Measurements from ENCODE around the gene RAB13. TPM values are rescaled to one million over a fixed set of nuclear protein-coding genes. Genes with fewer than 3 reads are reported as not detected.

The RAB13 gene
- total and polyA plus RNA-seq, 2 of the 8 experiments (the other 6 are each of a cell fraction or from before 2014, with no cell fraction given), result 70.5 to 157 TPM

DNA sequence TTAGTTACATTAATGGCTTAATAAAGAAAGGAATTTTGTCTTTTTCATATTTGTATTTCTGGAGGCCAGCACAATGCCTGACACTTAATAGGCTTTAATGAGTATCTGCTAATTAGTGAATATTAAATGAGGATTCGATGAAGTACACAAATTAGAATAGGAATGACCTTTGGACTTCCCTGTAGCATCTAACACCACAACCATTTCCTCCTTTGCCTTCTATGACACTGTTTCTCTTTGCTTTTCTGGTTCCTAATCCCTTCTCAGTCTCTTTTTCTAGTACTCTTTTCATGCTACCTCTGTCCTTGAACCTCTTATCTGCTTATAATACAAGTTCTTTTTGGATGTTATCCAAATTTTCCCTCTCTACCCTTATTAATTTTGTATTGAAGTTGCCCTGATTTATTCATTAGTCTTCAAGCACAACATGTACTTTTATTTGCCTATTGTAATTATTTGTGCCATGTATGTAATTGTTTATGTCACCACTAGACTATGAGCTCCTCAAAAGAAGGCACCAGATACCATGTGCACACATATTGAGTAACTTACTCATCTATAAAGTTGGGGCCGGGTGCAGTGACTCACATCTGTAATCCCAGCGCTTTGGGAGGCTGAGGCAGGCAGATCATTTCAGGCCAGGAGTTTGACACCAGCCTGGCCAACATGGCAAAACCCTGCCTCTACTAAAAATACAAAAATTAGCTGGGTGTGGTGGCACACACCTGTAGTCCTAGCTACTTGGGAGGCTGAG lies 28.2 kb upstream of the RAB13 start:
- H4K91ac ChIP-seq (replicated peaks; ENCODE audit: insufficient read length, low read length), result no peak overlapping the region
- TF ChIP-seq USF2 (IDR thresholded peaks at IDR 0.05; ENCODE audit: low read length) (no peak), POLR2AphosphoS5 (IDR thresholded peaks at IDR 0.05; ENCODE audit: low read depth, low read length) (no peak), JUN (IDR thresholded peaks at IDR 0.05; ENCODE audit: low read depth, low read length) (no peak)
- no peak overlapping the region for H2AFZ ChIP-seq (ENCODE audit: low read length)
- H3K23ac ChIP-seq (ENCODE audit: insufficient read length), result no peak overlapping the region
- no peak overlapping the region for H3K4ac ChIP-seq (replicated peaks; ENCODE audit: insufficient read length, low read depth, low read length)
- no peaks in the 10 kb centered on the region for H4K20me1 ChIP-seq (replicated peaks in 1 of 2; ENCODE audit: control insufficient read depth in 1 of 2, insufficient read depth in 2 of 2, low read length in 2 of 2)
- no peak overlapping the region for H3K56ac ChIP-seq (replicated peaks; ENCODE audit: insufficient read length, low read depth, low read length)
- FAIRE-seq, result no peak
- no peak for DNase-seq (ENCODE audit: low read depth in 1 of 2, low spot score in 2 of 2)
- H3K27ac ChIP-seq (ENCODE audit: low read depth, low read length), result no peak overlapping the region
- H3K4me3 ChIP-seq (ENCODE audit: extremely low read depth in 1 of 4, insufficient read depth in 2 of 4, low read depth in 3 of 4, low read length in 4 of 4), result no peak overlapping the region
- CTCF ChIA-PET (ENCODE audit: partially characterized antibody), result no interaction called here
- H2BK120ac ChIP-seq (replicated peaks; ENCODE audit: low read depth, low read length), result no peak overlapping the region
- H2BK12ac ChIP-seq (ENCODE audit: low read depth, low read length), result no peak overlapping the region
- H3K27me3 ChIP-seq (replicated peaks in 1 of 4; ENCODE audit: control insufficient read depth in 3 of 4, extremely low read depth in 1 of 4, insufficient read depth in 3 of 4, low read length in 3 of 4), result no peaks in the 10 kb centered on the region
- H3K4me1 ChIP-seq (replicated peaks in 1 of 4; ENCODE audit: control insufficient read depth in 3 of 4, insufficient read depth in 4 of 4, low read length in 3 of 4), result no peaks in the 10 kb centered on the region
- POLR2A ChIA-PET (ENCODE audit: partially characterized antibody), result interaction anchor here (1.2 to 1.5 kb wide), 2 partner anchors 24 to 150 kb away, joined by 3 read pairs; partner anchors contain the start of gene RPS27
- H4K5ac ChIP-seq (ENCODE audit: insufficient read length, low read depth, low read length), result no peak overlapping the region
- H3K36me3 ChIP-seq (ENCODE audit: control insufficient read depth in 2 of 4, insufficient read depth in 4 of 4, low read length in 3 of 4), result no peaks in the 10 kb centered on the region
- no peak overlapping the region for H3K9ac ChIP-seq (replicated peaks in 1 of 4; ENCODE audit: extremely low read depth in 1 of 4, low read depth in 3 of 4, low read length in 3 of 4)
- no peak overlapping the region for H3K4me2 ChIP-seq (ENCODE audit: insufficient read depth in 1 of 2, low read depth in 2 of 2, low read length in 2 of 2)
- H2BK20ac ChIP-seq (ENCODE audit: low read length), result no peak overlapping the region
- H2AK5ac ChIP-seq (ENCODE audit: low read depth, low read length), result no peak overlapping the region
- H3K9me3 ChIP-seq (ENCODE audit: insufficient read depth in 2 of 2, low read depth in 1 of 2, low read length in 1 of 2), result no peaks in the 10 kb centered on the region
- H2BK5ac ChIP-seq (ENCODE audit: low read depth, low read length), result no peak overlapping the region
- H2BK15ac ChIP-seq (ENCODE audit: low read length), result no peak overlapping the region
- no peaks in the 10 kb centered on the region for H3K23me2 ChIP-seq (ENCODE audit: low read depth, low read length)
- no peaks in the 10 kb centered on the region for H3K79me2 ChIP-seq (ENCODE audit: control insufficient read depth in 1 of 2, insufficient read depth in 2 of 2, low read length in 2 of 2)
- no peak overlapping the region for H3K14ac ChIP-seq (ENCODE audit: insufficient read length)
- no peaks in the 10 kb centered on the region for H3K79me1 ChIP-seq (ENCODE audit: low read depth, low read length)
- H3K18ac ChIP-seq (ENCODE audit: extremely low read depth, low read length), result no peak overlapping the region
- H4K8ac ChIP-seq (ENCODE audit: extremely low read depth, insufficient read depth, low read length), result no peak overlapping the region
- 91% methylated on average over 3 of the region's 3 CpGs; no CpG with 5 or more reads in 1 of the 2 experiments for WGBS, 2 experiments (ENCODE audit: extremely low coverage in 1 of 2, insufficient coverage in 1 of 2, insufficient read length in 1 of 2, insufficient replicate concordance in 2 of 2, low coverage in 1 of 2, low lambda C conversion rate in 2 of 2, missing lambda C conversion rate in 1 of 2)

All from H1 (cell line).